Right atrium auricular region (tissue), 2 donors: ENCODE data around the gene KRT72. TPM values are rescaled to one million over a fixed set of nuclear protein-coding genes. Genes with fewer than 3 reads are reported as not detected.

Experiments
- DNase-seq: peaks from one replicate; pipeline ENCODE4 v3.0.0-alpha.2; 2019; ENCODE audit warnings: low spot score
- H3K27ac ChIP-seq, 2 donors: fragments of 200-600 bp; sonication (generic); 1 replicate in 1 of 2; 2 replicates in 1 of 2; pipeline ENCODE4 v1.5.1; 2016 to 2019
- H3K27me3 ChIP-seq, 2 donors: fragments of 200-600 bp; sonication (generic); one replicate each; pipeline versions ENCODE4 v1.5.1 to v1.6.0; 2017 to 2019
- H3K36me3 ChIP-seq: fragments of 200-600 bp; sonication (generic); one replicate; pipeline ENCODE4 v1.5.1; 2016
- H3K4me1 ChIP-seq, 2 donors: fragments of 200-600 bp; sonication (generic); one replicate each; pipeline versions ENCODE4 v1.5.1 to v1.6.0; 2017 to 2019
- H3K4me3 ChIP-seq, 2 donors: fragments of 200-600 bp; sonication (generic); 1 replicate in 1 of 2; 2 replicates in 1 of 2; pipeline ENCODE4 v1.5.1; 2017 to 2019; ENCODE audit warnings: mild to moderate bottlenecking in 1 of 2, moderate library complexity in 1 of 2
- H3K9me3 ChIP-seq, 2 donors: fragments of 200-600 bp; sonication (generic); one replicate each; pipeline ENCODE4 v1.5.1; 2019
- total RNA-seq, 2 donors: library from RNA; depleted of rRNA; stranded (reverse); fragments of >200 nt; gene quantifications; one replicate each; pipeline ENCODE4 v1.1.0, GENCODE V29; 2016
- TF ChIP-seq, protein P1 (sequence below), 2 donors: fragments of 200-600 bp; sonication (generic); IDR thresholded peaks; one replicate each; pipeline ENCODE4 v1.5.1; 2019; ENCODE audit warnings: antibody characterized with exemption in 2 of 2

The KRT72 gene
- total RNA-seq, 2 donors from 2014 or later, result not detected

DNA sequence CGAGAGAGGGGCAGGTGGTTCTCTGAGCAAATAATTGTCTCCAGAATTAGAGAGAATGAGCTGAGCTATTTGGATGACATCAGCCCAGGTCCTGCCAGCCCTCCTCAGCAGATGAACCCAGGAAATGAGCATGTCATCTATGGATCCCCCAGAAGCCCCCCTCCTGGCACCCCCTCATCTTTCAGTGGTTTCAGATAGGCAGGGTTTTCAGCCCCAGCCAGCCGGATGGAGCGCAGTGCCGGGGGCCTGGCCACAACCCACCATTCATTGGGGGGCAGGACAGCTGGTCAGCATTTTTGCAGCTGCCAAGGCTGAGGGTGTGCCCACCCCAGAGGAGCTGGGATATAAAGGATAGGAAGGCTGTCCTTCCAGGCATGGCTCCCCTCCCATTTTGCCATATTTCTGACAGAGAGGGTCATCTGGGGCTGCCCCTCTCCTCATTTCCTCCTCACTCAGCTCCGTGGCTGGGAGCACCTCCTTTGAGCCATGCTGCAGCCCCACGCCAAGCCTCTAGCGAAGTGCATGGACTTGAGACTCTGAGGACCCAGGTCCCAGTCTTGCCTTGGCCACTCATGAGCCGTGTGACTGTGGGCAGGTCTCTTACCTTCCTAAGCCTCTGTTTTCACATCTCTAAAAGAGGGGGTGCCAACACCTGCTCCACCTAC lies 42.4 kb downstream of the KRT72 start:
- H3K27ac ChIP-seq, result no peak overlapping the region
- TF ChIP-seq, protein P1, sequence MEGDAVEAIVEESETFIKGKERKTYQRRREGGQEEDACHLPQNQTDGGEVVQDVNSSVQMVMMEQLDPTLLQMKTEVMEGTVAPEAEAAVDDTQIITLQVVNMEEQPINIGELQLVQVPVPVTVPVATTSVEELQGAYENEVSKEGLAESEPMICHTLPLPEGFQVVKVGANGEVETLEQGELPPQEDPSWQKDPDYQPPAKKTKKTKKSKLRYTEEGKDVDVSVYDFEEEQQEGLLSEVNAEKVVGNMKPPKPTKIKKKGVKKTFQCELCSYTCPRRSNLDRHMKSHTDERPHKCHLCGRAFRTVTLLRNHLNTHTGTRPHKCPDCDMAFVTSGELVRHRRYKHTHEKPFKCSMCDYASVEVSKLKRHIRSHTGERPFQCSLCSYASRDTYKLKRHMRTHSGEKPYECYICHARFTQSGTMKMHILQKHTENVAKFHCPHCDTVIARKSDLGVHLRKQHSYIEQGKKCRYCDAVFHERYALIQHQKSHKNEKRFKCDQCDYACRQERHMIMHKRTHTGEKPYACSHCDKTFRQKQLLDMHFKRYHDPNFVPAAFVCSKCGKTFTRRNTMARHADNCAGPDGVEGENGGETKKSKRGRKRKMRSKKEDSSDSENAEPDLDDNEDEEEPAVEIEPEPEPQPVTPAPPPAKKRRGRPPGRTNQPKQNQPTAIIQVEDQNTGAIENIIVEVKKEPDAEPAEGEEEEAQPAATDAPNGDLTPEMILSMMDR (IDR thresholded peaks at IDR 0.05), result no peak
- H3K4me1 ChIP-seq, result no peaks in the 10 kb centered on the region
- DNase-seq, result no peak
- H3K9me3 ChIP-seq, result no peaks in the 10 kb centered on the region
- H3K4me3 ChIP-seq, result no peak overlapping the region
- no peaks in the 10 kb centered on the region for H3K27me3 ChIP-seq
- H3K36me3 ChIP-seq, result no peaks in the 10 kb centered on the region

DNA sequence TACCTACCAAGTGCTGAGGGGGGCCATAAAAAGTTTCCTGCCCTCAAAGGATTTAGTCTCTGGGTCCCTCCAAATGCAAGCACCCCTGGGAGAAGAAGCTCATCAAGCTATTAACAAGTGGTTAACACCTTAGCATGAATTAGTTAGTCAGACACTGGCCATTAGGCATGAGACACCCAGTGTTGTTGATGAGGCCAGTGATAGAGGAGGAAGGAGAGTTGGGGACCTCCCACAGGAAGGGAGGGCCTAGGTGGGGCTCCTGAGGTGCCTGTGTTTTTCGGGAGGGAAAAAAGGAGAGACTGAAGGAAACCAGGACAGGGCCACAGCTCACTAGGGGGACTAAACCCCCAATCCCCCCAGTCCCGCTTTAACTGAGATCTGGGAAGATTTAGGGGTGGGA lies 43.8 kb downstream of the KRT72 start:
- TF ChIP-seq, protein P1 (IDR thresholded peaks at IDR 0.05), result no peak
- DNase-seq, result no peak

DNA sequence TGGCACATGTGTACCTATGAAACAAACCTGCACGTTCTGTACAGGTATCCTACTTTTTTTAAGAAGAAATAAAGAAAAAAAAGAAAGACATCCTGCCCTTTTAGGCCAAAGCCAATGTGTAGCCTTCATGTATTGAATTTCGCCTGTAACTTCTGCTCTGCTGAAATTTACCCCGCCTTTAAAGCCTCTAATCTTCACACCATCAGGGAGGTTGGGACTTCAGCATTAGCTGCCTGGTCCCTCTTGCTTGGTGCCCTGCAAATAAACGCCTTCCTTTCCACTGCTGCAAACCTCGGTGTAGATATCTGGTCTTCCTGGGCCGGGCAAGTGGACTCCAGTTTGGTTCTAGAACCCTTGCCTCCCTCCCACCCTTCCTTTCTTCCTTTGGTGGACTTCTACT lies 45.7 kb downstream of the KRT72 start:
- no peak for DNase-seq

More for the DNA sequence above, 43.8 kb downstream of the KRT72 start:
- H3K27ac ChIP-seq, result no peak overlapping the region
- H3K27me3 ChIP-seq, result no peaks in the 10 kb centered on the region
- no peak overlapping the region for H3K4me3 ChIP-seq
- no peaks in the 10 kb centered on the region for H3K36me3 ChIP-seq
- H3K9me3 ChIP-seq, result no peaks in the 10 kb centered on the region
- H3K4me1 ChIP-seq, result no peaks in the 10 kb centered on the region

DNA sequence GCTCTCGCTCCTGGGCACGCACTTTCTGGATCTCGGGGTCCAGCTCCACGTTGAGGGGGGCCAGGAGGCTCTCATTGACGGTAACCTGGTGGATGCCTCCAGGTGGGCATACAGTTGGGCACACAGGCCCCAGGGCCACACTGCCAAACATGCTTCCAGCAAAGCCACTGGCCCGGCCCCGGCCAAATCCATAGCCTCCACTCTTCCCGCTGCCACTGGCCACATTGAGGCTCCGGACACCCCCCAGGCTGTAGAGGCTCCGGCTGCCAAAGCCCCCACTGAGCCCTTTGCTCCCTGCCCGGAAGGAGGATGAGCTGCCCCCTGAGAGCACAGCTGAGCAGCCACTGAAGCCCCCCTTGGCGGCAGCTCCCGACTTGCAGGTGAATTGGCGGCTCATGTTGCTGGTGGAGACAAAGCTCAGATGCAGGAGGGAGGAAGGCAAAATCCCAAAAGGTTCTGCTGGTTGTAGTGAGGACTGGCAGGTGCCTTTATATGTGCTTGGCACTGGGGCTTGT lies 48.5 kb downstream of the KRT72 start, which contains the start of gene KRT71:
Gene KRT71 (minus strand): TSS at position 465 of the 515 bp plus-strand sequence. CDS start 68 bp downstream, at position 397.
- H3K27ac ChIP-seq, result no peak within 1 kb of the TSS

More for the DNA sequence above, 45.7 kb downstream of the KRT72 start:
- no peaks in the 10 kb centered on the region for H3K27me3 ChIP-seq
- H3K4me3 ChIP-seq, result no peak overlapping the region
- H3K27ac ChIP-seq, result no peak overlapping the region
- TF ChIP-seq, protein P1 (IDR thresholded peaks at IDR 0.05), result no peak
- H3K9me3 ChIP-seq, result no peaks in the 10 kb centered on the region
- peaks cover 0 to 11% of the 10 kb centered on the region in 2 donors for H3K4me1 ChIP-seq
- H3K36me3 ChIP-seq, result no peaks in the 10 kb centered on the region

DNA sequence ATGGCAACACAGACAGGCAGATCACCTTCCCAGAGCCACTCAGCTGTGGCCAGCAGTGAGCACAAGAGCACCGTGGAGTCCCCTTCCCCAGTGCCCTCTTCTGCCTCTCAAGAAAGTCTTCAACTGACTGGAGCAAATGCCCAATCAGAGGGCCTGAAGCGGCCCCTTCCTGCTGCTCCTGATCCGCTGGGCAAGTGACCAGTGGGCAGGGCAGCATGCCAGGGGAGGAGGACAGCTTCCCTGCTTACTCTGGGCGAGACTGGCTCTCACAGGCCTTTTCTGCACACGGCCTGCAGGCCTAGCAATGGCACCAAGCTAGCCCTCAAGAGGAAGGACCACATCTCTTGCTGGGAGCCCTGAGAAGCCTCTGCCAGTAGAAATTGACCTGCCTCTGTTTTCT lies 49.2 kb downstream of the KRT72 start:
- no peak for DNase-seq
- TF ChIP-seq, protein P1 (IDR thresholded peaks at IDR 0.05), result no peak
- Histone ChIP-seq H3K27ac (no peak overlapping the region), H3K4me3 (no peak overlapping the region), H3K4me1 (peaks cover 0 to 11% of the 10 kb centered on the region in 2 donors), H3K27me3 (no peaks in the 10 kb centered on the region), H3K36me3 (no peaks in the 10 kb centered on the region), H3K9me3 (no peaks in the 10 kb centered on the region)

More for the DNA sequence above, 48.5 kb downstream of the KRT72 start, which contains the start of gene KRT71:
- no peaks in the 10 kb centered on the region for H3K36me3 ChIP-seq
- peaks cover 0 to 11% of the 10 kb centered on the region in 2 donors for H3K4me1 ChIP-seq
- H3K9me3 ChIP-seq, result no peaks in the 10 kb centered on the region
- H3K27me3 ChIP-seq, result no peaks in the 10 kb centered on the region
- TF ChIP-seq, protein P1 (IDR thresholded peaks at IDR 0.05), result no peak
- no peak within 1 kb of the TSS for H3K4me3 ChIP-seq
- no peak for DNase-seq
